OCI-LY7 (cell line): Measurements from ENCODE around the gene CACNB3. TPM values are rescaled to one million over a fixed set of nuclear protein-coding genes. Genes with fewer than 3 reads are reported as not detected.
"Not testable (repeated sequence)": the region's sequence is repeated elsewhere in the genome, so short reads cannot be mapped to it uniquely, and the experiment has no call there.

ENCODE experiments used
- BruUV-seq: library from RNA; stranded (reverse); fragments of 400-500 nt; replicated peaks from 2 replicates; lab custom pipeline; 2021; lab: Mats Ljungman, UMichigan
- CTCF ChIA-PET: fragments of 300-600 bp; sonication (Branson Sonifier 250); formaldehyde crosslinking; loops from one replicate; lab custom pipeline; 2022; ENCODE audit warnings: antibody characterized with exemption; ENCODE audit not compliant: unreplicated experiment; lab: Charles Lee
- POLR2A ChIA-PET: fragments of 300-600 bp; sonication (Branson Sonifier 250); formaldehyde crosslinking; loops from one replicate; lab custom pipeline; 2022; ENCODE audit warnings: antibody characterized with exemption; lab: Charles Lee
- DNase-seq: peaks from one replicate; pipeline ENCODE4 v3.0.0-alpha.2; 2015; ENCODE audit warnings: low spot score
- H2AFZ ChIP-seq: fragments of 200-600 bp; sonication (generic), shearing (Covaris generic); 2 replicates; pipeline ENCODE4 v1.6.1; 2014; ENCODE audit warnings: mild to moderate bottlenecking, antibody characterized with exemption, low read length, moderate library complexity
- H3K27ac ChIP-seq: fragments of 200-600 bp; sonication (generic); 2 replicates; pipeline ENCODE4 v1.5.1; 2014; ENCODE audit warnings: mixed run types, low read depth, mild to moderate bottlenecking, moderate library complexity, low read length, inconsistent platforms; ENCODE audit not compliant: poor library complexity, severe bottlenecking
- H3K36me3 ChIP-seq: fragments of 200-600 bp; sonication (generic); 2 replicates; pipeline ENCODE4 v1.6.1; 2014; ENCODE audit warnings: mild to moderate bottlenecking, antibody characterized with exemption, low read length, moderate library complexity, mixed read lengths; ENCODE audit not compliant: insufficient read depth
- H3K4me1 ChIP-seq: fragments of 200-600 bp; sonication (generic); 2 replicates; pipeline ENCODE4 v1.5.1; 2014; ENCODE audit warnings: mild to moderate bottlenecking, low read length; ENCODE audit not compliant: insufficient read depth, poor library complexity, severe bottlenecking
- H3K4me2 ChIP-seq: fragments of 200-600 bp; sonication (generic); 2 replicates; pipeline ENCODE4 v1.6.1; 2014; ENCODE audit warnings: mild to moderate bottlenecking, low read length
- H3K4me3 ChIP-seq: fragments of 200-600 bp; sonication (generic); 2 replicates; pipeline ENCODE4 v1.5.1; 2014; ENCODE audit warnings: mild to moderate bottlenecking, low read depth, low read length; ENCODE audit not compliant: poor library complexity, severe bottlenecking
- H3K79me2 ChIP-seq: fragments of 200-600 bp; sonication (generic); 2 replicates; pipeline ENCODE4 v1.6.1; 2016; ENCODE audit warnings: low read depth, mild to moderate bottlenecking, low read length, moderate library complexity, mixed read lengths; ENCODE audit not compliant: insufficient read depth
- H3K9me2 ChIP-seq: fragments of 200-600 bp; sonication (generic); 2 replicates; pipeline ENCODE4 v1.6.1; 2016; ENCODE audit warnings: mild to moderate bottlenecking, low read length, mixed read lengths; ENCODE audit not compliant: insufficient read depth
- H3K9me3 ChIP-seq: fragments of 200-600 bp; sonication (generic); 2 replicates; pipeline ENCODE4 v1.6.1; 2014; ENCODE audit warnings: mild to moderate bottlenecking, mixed run types, low read length, mixed read lengths
- H4K20me1 ChIP-seq: fragments of 200-600 bp; sonication (generic); 2 replicates; pipeline ENCODE4 v1.6.1; 2014; ENCODE audit warnings: mild to moderate bottlenecking, antibody characterized with exemption, low read length, moderate library complexity, mixed read lengths; ENCODE audit not compliant: insufficient read depth
- EZH2phosphoT487 ChIP-seq: fragments of 200-600 bp; sonication (generic); IDR thresholded peaks from 2 replicates; pipeline ENCODE4 v1.6.1; 2018; ENCODE audit warnings: low read depth, borderline replicate concordance, mild to moderate bottlenecking, mixed run types, antibody characterized with exemption, low read length, moderate library complexity, mixed read lengths
- intact Hi-C: fragments of 100-400 bp; cut with micrococcal nuclease; formaldehyde crosslinking; loops from one replicate; pipeline ENCODE4 v1.10.0; 2022; ENCODE audit not compliant: unreplicated experiment
- total RNA-seq, 2 experiments: library from RNA; depleted of rRNA in 1 of 2; stranded (reverse); fragments of >200 nt in 1 of 2; shearing (Covaris generic) in 1 of 2; gene quantifications; 2 replicates each; pipeline ENCODE4 v1.2.3, GENCODE V29; 2014 to 2022
- TF ChIP-seq, protein P1 (sequence below): fragments of 200-600 bp; sonication (generic); conservative IDR thresholded peaks from 2 replicates; pipeline ENCODE4 v1.5.1; 2014; ENCODE audit warnings: mild to moderate bottlenecking, antibody characterized with exemption, low read length, moderate library complexity, mixed read lengths

The CACNB3 gene
- total RNA-seq, 2 experiments from 2014 or later: 5.6 to 20.6 TPM

DNA sequence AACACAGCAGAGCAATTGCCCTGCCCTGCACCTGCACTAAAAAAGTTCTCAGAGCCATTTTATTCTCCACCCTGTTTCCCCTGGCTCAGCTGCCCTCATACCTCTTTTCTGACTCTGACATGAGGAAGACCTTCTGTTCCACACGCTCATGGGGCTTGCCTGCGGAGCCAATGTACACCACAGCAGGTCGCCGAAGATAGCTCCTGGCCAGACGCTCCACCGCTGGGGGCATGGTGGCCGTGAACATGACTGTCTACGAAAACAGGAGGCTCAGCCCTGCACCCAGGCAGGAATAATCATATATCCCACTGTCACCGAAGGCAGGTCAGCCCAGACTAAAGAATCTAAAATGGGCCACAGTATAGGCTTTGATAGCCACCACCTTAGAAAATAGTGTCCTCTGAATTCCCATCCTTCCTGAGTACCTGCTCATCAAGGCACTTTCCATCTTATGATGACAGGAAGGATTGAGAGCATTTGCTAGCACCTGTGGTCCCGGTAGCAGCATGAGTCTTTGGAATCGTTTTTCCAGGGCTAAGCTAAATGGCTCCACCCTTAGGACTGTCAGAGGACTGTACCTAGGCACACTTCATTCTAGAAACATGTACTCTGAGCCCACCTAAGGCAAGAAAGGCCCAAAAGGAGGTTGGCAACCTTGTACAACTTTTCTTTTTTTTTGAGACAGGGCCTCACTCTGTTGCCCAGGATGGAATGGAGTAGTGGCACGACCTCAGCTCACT is 14.2 kb downstream of the CACNB3 start:
- H3K4me3 ChIP-seq: no peak overlapping the region
- H3K79me2 ChIP-seq: no peaks in the 10 kb centered on the region
- H3K9me3 ChIP-seq: no peaks in the 10 kb centered on the region
- intact Hi-C loops: no loop called here
- DNase-seq: no peak
- H3K4me1 ChIP-seq: no peaks in the 10 kb centered on the region
- ChIA-PET CTCF (interaction anchor here (0.6 kb wide), 1 partner anchor 33 kb away, joined by 3 read pairs; no protein-coding TSS in a partner anchor), POLR2A (interaction anchor here (1.4 kb wide), 1 partner anchor 20 kb away, joined by 4 read pairs; the partner anchor contains the start of gene DDX23)
- BruUV-seq: no TSS peak
- no peak overlapping the region for H2AFZ ChIP-seq
- no peak overlapping the region for H3K4me2 ChIP-seq
- no peaks in the 10 kb centered on the region for H3K9me2 ChIP-seq
- TF ChIP-seq, protein P1, sequence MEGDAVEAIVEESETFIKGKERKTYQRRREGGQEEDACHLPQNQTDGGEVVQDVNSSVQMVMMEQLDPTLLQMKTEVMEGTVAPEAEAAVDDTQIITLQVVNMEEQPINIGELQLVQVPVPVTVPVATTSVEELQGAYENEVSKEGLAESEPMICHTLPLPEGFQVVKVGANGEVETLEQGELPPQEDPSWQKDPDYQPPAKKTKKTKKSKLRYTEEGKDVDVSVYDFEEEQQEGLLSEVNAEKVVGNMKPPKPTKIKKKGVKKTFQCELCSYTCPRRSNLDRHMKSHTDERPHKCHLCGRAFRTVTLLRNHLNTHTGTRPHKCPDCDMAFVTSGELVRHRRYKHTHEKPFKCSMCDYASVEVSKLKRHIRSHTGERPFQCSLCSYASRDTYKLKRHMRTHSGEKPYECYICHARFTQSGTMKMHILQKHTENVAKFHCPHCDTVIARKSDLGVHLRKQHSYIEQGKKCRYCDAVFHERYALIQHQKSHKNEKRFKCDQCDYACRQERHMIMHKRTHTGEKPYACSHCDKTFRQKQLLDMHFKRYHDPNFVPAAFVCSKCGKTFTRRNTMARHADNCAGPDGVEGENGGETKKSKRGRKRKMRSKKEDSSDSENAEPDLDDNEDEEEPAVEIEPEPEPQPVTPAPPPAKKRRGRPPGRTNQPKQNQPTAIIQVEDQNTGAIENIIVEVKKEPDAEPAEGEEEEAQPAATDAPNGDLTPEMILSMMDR: no peak
- no peak for TF ChIP-seq EZH2phosphoT487
- peaks cover 98% of the 10 kb centered on the region for H3K36me3 ChIP-seq
- no peak overlapping the region for H3K27ac ChIP-seq
- no peaks in the 10 kb centered on the region for H4K20me1 ChIP-seq

DNA sequence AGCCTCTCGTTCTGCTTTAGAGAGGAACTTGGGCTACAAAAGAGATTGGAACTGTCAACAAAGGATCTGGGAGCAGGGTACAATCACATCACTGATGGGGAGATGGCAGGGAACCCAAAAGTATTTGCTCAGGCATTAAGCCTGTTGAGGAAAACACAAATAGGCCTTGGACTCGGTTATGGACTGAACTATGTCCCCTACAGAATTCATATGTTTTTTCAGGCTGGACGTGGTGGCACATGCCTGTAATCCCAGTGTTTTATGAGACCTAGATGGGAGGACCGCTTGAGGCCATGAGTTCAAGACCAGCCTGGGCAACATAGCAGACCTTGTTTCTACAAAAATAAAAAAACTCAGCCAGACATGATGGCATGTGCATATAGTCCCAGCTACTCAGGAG is 19.8 kb downstream of the CACNB3 start:
- H3K9me2 ChIP-seq: no peaks in the 10 kb centered on the region
- TF ChIP-seq, protein P1: no peak
- H3K36me3 ChIP-seq: peaks cover 80% of the 10 kb centered on the region
- intact Hi-C loops: no loop called here
- H3K4me1 ChIP-seq: no peaks in the 10 kb centered on the region
- H4K20me1 ChIP-seq: no peaks in the 10 kb centered on the region
- DNase-seq: no peak
- ChIA-PET POLR2A (interaction anchor here (1.2 kb wide), 1 partner anchor 15 kb away, joined by 3 read pairs; no protein-coding TSS in a partner anchor), CTCF (no interaction called here)
- BruUV-seq: no TSS peak
- H3K9me3 ChIP-seq: no peaks in the 10 kb centered on the region
- H3K79me2 ChIP-seq: no peaks in the 10 kb centered on the region
- H3K27ac ChIP-seq: no peak overlapping the region
- no peak overlapping the region for H2AFZ ChIP-seq
- H3K4me3 ChIP-seq: no peak overlapping the region
- no peak overlapping the region for H3K4me2 ChIP-seq

DNA sequence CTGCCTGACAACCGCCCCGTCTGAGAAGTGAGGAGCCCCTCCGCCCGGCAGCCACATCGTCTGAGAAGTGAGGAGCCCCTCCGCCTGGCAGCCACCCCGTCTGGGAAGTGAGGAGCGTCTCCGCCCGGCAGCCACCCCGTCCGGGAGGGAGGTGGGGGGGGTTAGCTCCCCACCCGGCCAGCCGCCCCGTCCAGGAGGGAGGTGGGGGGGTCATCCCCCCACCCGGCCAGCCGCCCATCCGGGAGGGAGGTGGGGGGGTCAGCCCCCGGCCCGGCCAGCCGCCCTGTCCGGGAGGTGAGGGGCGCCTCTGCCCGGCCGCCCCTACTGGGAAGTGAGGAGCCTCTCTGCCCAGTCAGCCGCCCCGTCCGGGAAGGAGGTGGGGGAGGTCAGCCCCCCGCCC is 23.7 kb downstream of the CACNB3 start:
- Histone ChIP-seq H3K79me2 (peaks cover 13% of the 10 kb centered on the region), H3K36me3 (peaks cover 82% of the 10 kb centered on the region)
- H3K9me2 ChIP-seq, DNase-seq, H3K27ac ChIP-seq, H2AFZ ChIP-seq, CTCF ChIA-PET, H3K4me3 ChIP-seq, BruUV-seq, H3K9me3 ChIP-seq, POLR2A ChIA-PET, H4K20me1 ChIP-seq, intact Hi-C loops, H3K4me1 ChIP-seq, H3K4me2 ChIP-seq: not testable (repeated sequence)
